Kidney (tissue), 14 donors: ENCODE data around the gene HSPA1B. TPM values are rescaled to one million over a fixed set of nuclear protein-coding genes. Genes with fewer than 3 reads are reported as not detected.
"Not testable (repeated sequence)": the region's sequence is repeated elsewhere in the genome, so short reads cannot be mapped to it uniquely, and the experiment has no call there.

Source experiments
- DNase-seq, 5 donors: peaks; one replicate each; pipeline ENCODE4 v3.0.0-alpha.2; 2013 to 2020
- FAIRE-seq: peaks from 2 replicates; lab custom pipeline; 2012; peaks lifted over from hg19 to GRCh38; lab: Jason Lieb, UNC
- H3K27ac ChIP-seq, 2 donors: one replicate each; pipeline ENCODE4 v1.7.0; 2013; ENCODE audit warnings: low read depth in 2 of 2, low read length in 2 of 2, inconsistent platforms in 1 of 2
- H3K27me3 ChIP-seq: one replicate; pipeline ENCODE4 v1.7.1; 2013; ENCODE audit warnings: low read length, inconsistent platforms; ENCODE audit not compliant: control insufficient read depth, insufficient read depth
- H3K36me3 ChIP-seq, 3 donors: one replicate each; pipeline versions ENCODE4 v1.7.0 to v1.7.1; 2013; ENCODE audit warnings: low read length in 3 of 3, control low read depth in 1 of 3, inconsistent platforms in 1 of 3; ENCODE audit not compliant: insufficient read depth in 3 of 3, control insufficient read depth in 2 of 3
- H3K4me1 ChIP-seq, 3 donors: one replicate each; pipeline versions ENCODE4 v1.7.0 to v1.7.1; 2013; ENCODE audit warnings: low read length in 3 of 3, inconsistent platforms in 1 of 3, low read depth in 1 of 3; ENCODE audit not compliant: control insufficient read depth in 2 of 3, insufficient read depth in 2 of 3
- H3K4me3 ChIP-seq, 3 donors: one replicate each; pipeline versions ENCODE4 v1.7.0 to v1.8.1; 2013; ENCODE audit warnings: low read length in 3 of 3, control low read depth in 1 of 3, inconsistent platforms in 1 of 3
- H3K9ac ChIP-seq, 3 donors: one replicate each; pipeline versions ENCODE4 v1.7.0 to v1.7.1; 2013; ENCODE audit warnings: low read length in 3 of 3, control low read depth in 1 of 3, inconsistent platforms in 1 of 3
- H3K9me3 ChIP-seq, 3 donors: one replicate each; pipeline versions ENCODE4 v1.7.0 to v1.7.1; 2013; ENCODE audit warnings: low read length in 3 of 3, control low read depth in 1 of 3, inconsistent platforms in 1 of 3; ENCODE audit not compliant: control insufficient read depth in 2 of 3, insufficient read depth in 1 of 3
- CTCF ChIP-seq: IDR thresholded peaks from 3 replicates; pipeline ENCODE4 v1.5.1; 2012; ENCODE audit warnings: mild to moderate bottlenecking, moderate library complexity, borderline replicate concordance; ENCODE audit not compliant: insufficient read depth; ENCODE audit errors: extremely low read depth
- intact Hi-C: fragments of 100-400 bp; cut with DNase I; formaldehyde crosslinking; loops from one replicate; pipeline ENCODE4 v1.11.1; 2022
- polyA plus RNA-seq: library from polyadenylated mRNA; stranded (reverse); fragments of 350-450 nt; fragmentation: Illumina TruSeq; extraction: RNeasy Lipid Tissue Mini Kit (QIAGEN cat#74804); gene quantifications from one replicate; pipeline ENCODE4 v1.2.3, GENCODE V29; 2014; ENCODE audit warnings: low read depth, low replicate concordance; ENCODE audit not compliant: insufficient read depth
- total RNA-seq: library from RNA; stranded (reverse); fragmentation: NEBNext Ultra II Directional; extraction: Animal tissue kit (Norgen Biotek cat#: 25700); gene quantifications from one replicate; pipeline ENCODE4 v1.2.1, GENCODE V29; 2021
- donor health status: control.
- donor health status: control.
- donor health status: control.
- donor health status: control.
- donor health status: control.
- donor health status: DM: yes; HTN: yes; CAD: no.
- donor health status: Normal renal cell carcinoma (clear cell type).

The HSPA1B gene
- total and polyA plus RNA-seq, 2 donors from 2014 or later = 142 to 175 TPM

GRCh38 chr6:31814677-31815024 is 12.9 kb upstream of the HSPA1B start:
- H3K27me3 ChIP-seq = no peaks in the 10 kb centered on the region
- H3K27ac ChIP-seq = peak overlapping the region; percentile 100
- peak overlapping the region; percentile 59 to 80 (median 77) for H3K4me3 ChIP-seq
- DNase-seq (peak; percentile 96 to 99 (median 98)), FAIRE-seq (no peak)
- H3K36me3 ChIP-seq = no peaks in the 10 kb centered on the region
- H3K9me3 ChIP-seq = no peaks in the 10 kb centered on the region
- peak overlapping the region; percentile 49 to 99 (median 67) for H3K9ac ChIP-seq
- intact Hi-C loops = no loop called here
- no peak for TF ChIP-seq CTCF
- H3K4me1 ChIP-seq = peaks cover 4 to 12% (median 5%) of the 10 kb centered on the region in 3 donors

GRCh38 chr6:31815025-31815838 is 12.3 kb upstream of the HSPA1B start, which contains the start of the genes HSPA1A and HSPA1L:
Gene HSPA1A, plus strand, starts transcription at chr6:31815543. Its CDS starts 214 bp downstream, at chr6:31815757.
Gene HSPA1L, minus strand, starts transcription at chr6:31815283. Its CDS starts 3,311 bp downstream, at chr6:31811972.
- peak; percentile 92 for FAIRE-seq
- peak; percentile 98 to 100 (median 99) for DNase-seq
- TF ChIP-seq CTCF = no peak
- H3K27ac ChIP-seq = peak within 1 kb of the TSS; percentile 100
- peaks cover 4 to 12% (median 7%) of the 10 kb centered on the region in 3 donors for H3K4me1 ChIP-seq
- H3K36me3 ChIP-seq = no peaks in the 10 kb centered on the region
- H3K27me3 ChIP-seq = no peaks in the 10 kb centered on the region
- peak within 1 kb of the TSS; percentile 59 to 80 (median 77) for H3K4me3 ChIP-seq
- H3K9ac ChIP-seq = peak within 1 kb of the TSS; percentile 67 to 99 (median 71)
- intact Hi-C loops = no loop called here
- H3K9me3 ChIP-seq = no peaks in the 10 kb centered on the region

GRCh38 chr6:31817133-31817928 is 10.2 kb upstream of the HSPA1B start:
- H3K9me3 ChIP-seq, FAIRE-seq, intact Hi-C loops, H3K36me3 ChIP-seq, H3K27me3 ChIP-seq: not testable (repeated sequence)
- Histone ChIP-seq H3K4me1 (peaks cover 4 to 12% (median 10%) of the 10 kb centered on the region in 3 donors), H3K9ac (peak overlapping the region; percentile 22 to 79 (median 30)), H3K4me3 (peak overlapping the region; percentile 54 to 69 (median 63)), H3K27ac (peak overlapping the region; percentile 78 to 91)
- peak in 2 of 5 donors; percentile 47 to 66 for DNase-seq

- Histone ChIP-seq H3K4me3 (peak overlapping the region; percentile 54 to 69 (median 63)), H3K4me1 (peaks cover 4 to 17% (median 10%) of the 10 kb centered on the region in 3 donors), H3K27ac (peak overlapping the region; percentile 78 to 91), H3K9ac (peak overlapping the region in 2 of 3 donors; percentile 30 to 79)
- H3K27me3 ChIP-seq, H3K9me3 ChIP-seq, FAIRE-seq, intact Hi-C loops, H3K36me3 ChIP-seq: not testable (repeated sequence)
- DNase-seq = peak in 1 of 5 donors; percentile 23
These were observed 9.5 kb upstream of the HSPA1B start for GRCh38 chr6:31817929-31818511.
